ENCODE measurements around the gene TMEM269. TPM values are rescaled to one million over a fixed set of nuclear protein-coding genes. Genes with fewer than 3 reads are reported as not detected.
A peak's percentile ranks its signal among the peaks of the same experiment; 100 is the strongest.
"Not testable (repeated sequence)": the region's sequence is repeated elsewhere in the genome, so short reads cannot be mapped to it uniquely, and the experiment has no call there.

The TMEM269 gene
- polyA plus RNA-seq, 5 donors = 0.47 to 1.5 (median 1.3) TPM

GRCh38 chr1:42769811-42770210, 15.0 kb upstream of the TMEM269 start:
- DNase-seq = no peak

DNA sequence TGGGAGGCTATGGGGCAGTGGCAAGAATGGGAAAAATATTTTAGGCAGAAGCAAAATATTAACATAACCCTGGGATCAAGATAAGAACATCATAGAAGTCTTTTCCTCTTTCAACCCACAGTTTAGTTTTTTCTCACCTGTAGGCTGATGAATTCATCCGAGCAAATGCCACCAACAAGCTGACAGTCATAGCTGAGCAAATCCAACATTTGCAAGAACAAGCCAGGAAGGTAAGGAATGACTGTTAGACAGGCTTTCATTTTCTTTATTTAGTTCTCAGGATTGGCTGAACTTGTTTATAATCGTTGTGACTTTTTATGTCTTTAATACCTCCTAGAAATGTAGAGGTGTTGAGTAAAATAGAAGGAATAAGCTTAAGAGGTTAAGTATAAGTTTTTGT, 11.4 kb upstream of the TMEM269 start:
- no peak for DNase-seq

DNA sequence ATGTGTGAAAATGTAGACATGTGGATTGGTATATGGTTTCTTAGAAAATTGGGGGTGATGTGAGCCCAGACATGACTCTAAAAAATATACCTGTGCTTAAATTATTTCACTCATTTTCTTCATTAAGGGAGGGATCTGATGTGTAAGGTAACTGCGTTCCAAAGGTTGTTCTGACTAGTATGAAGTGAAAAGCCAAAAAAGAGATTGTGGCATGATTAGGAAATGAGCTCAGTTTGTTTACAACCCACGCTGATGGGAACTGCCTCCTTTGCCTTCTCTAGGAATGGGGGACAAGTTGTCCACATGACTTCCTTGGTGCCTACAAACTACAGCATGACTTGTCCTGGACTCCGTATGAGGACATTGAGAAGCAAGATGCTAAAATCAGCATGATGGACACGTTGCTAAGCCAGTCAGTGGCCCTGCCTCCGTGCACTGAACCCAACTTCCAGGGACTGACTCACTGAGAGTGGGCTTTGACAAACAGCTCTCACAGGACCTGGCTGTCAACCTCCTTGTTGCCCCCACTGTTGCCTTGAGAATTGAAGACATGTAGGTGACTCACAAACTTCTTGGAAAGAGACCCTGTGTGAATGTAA, 9.8 kb upstream of the TMEM269 start:
- no peak for DNase-seq

- no peak for DNase-seq
Measured at GRCh38 chr1:42776502-42776901, 8.3 kb upstream of the TMEM269 start.

DNA sequence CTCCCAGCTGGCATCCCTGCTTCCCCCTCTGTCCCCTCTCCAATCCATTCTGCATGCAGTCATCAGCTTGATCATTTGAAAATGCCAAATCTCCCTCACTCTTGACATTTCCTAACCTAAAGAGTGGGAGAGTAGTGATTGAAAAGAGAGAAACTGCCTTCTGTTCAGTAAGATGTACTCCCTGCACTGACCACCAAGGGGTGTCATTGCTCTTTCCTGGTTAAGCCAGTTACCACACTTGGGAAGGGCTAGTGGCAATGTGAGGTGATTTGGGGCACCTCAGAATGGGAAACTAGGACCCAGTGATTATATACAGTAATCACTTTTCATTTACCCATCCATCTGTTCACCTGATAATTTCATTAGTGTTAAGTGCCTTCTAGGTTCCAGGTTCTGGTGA, 6.9 kb upstream of the TMEM269 start:
- DNase-seq = peak in 1 of 2 donors; percentile 7

GRCh38 chr1:42779725-42780124, 5.1 kb upstream of the TMEM269 start:
- no peak for DNase-seq

GRCh38 chr1:42780176-42780575, 4.6 kb upstream of the TMEM269 start:
- DNase-seq = no peak

GRCh38 chr1:42783092-42783491, 1.7 kb upstream of the TMEM269 start:
- DNase-seq = no peak

DNA sequence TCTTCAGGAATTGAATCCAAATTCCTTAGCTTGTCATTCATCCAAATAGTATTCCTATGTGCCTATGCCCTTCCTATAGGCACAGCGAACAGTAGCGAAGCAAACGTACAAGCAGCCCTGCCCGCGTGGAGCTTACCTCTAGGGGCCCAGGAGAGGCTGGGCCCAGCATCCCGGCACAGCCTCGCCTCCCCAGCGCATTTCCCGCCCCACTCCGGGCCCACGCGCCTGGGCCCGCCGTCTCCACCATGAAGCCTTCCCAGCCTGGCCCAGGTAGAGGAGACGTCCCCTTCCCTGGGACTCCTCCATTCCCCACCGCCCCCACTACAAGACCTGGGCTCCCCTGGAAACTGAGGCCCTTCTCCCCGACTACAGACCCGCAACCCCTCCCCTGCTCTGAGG, 245 bp upstream of the TMEM269 start:
- DNase-seq = no peak

GRCh38 chr1:42786097-42786496, 1.3 kb downstream of the TMEM269 start:
- no peak for DNase-seq

DNA sequence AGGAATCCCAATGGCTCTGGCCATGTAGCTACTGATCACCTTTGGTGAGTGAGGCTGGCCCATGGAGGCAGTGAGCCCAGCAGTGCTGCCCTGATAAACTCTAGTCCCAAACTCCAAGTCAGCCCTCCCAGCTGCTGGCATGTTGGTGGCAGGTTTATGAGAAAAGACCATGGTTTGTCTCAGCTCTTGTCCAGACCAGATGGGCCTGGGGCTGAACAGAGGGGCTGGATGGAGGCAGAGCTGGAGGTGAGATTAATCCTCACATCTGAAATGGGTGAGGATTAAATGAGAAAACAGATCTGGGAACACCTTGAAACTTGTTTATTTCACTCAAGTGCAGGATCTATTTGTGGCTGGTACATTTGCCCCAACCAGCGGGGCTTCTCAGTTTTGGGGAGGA, 3.2 kb downstream of the TMEM269 start:
- no peak for DNase-seq

DNA sequence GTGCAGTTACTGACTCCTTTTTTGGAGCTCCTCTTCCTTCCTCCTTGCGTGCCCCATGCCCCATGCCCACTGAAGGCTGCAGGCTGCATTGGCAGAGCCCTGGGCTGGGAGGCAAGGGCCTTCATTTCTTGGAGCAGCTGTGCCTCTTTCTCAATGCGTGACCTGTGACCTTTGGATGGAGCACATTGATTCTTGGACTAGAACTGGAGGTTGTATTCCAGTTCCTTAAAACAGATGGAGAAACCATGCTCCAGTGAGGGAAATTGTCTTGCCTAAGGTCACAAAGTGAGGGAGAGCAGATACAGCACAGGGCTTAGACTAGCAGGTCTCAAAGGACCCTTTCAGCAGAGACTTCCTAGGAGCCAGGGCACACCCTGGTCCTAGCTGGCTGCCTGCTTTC, 9.0 kb downstream of the TMEM269 start:
- DNase-seq = no peak

GRCh38 chr1:42797414-42797813, 12.6 kb downstream of the TMEM269 start:
- no peak for DNase-seq

DNA sequence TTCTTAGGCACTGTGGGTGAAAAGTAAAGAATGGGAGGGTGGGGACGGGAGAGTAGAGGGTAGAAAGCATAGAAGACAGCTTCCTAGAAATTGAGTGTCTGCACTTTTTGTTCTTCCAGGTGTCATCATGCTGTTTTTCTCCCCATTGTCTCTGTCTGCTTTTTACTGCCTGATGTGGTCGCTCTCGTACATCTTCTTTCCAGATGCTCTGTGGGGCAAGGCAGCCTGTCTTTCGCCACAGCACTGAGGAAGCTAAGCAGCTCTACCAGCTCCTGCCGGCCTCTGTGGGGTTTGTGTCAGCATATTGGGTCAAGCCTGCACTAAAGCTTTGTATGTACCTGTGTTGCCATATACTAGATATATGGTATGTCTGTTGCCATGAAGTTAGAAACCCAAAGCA, 13.2 kb downstream of the TMEM269 start:
- no peak for DNase-seq

DNA sequence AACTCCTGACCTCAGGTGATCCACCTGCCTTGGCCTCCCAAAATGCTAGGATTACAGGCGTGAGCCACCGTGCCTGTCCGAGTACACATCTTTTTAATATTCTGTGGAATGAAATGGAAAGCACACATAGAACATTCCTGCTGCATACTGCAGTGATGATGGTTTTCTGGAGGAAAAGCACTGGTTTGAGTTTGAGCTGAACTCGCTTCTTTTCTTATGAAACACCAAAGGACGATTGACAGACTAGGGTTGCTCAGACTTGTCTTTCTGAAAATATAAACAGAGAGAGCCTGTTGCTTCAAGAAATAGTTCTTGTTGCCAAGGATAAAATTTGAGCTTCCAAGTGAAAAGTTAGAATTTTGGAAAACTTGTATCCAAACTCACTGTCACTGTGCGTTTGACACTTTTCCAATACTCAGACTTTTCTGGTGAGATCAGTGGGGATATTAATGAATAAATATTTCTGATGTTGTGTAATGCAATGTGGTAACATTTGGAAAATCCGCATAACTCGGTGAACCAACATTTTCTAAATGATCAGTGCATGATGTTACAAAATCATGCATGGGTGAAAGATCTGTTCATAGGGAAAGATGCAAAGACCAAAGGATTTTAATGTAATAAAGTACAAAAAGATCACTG, 17.2 kb downstream of the TMEM269 start:
- DNase-seq = no peak

- DNase-seq = no peak
Measured at GRCh38 chr1:42806171-42806570, 21.4 kb downstream of the TMEM269 start.

GRCh38 chr1:42806593-42806992, 21.8 kb downstream of the TMEM269 start:
- no peak for DNase-seq

- no peak for DNase-seq
Measured at GRCh38 chr1:42807056-42807668, 22.4 kb downstream of the TMEM269 start.

DNA sequence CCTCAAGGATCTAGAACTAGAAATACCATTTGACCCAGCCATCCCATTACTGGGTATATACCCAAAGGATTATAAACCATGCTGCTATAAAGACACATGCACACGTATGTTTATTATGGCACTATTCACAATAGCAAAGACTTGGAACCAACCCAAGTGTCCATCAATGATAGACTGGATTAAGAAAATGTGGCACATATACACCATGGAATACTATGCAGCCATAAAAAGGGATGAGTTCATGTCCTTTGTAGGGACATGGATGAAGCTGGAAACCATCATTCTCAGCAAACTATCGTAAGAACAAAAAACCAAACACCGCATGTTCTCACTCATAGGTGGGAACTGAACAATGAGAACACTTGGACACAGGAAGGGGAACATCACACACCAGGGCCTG, 30.0 kb downstream of the TMEM269 start:
- not testable (repeated sequence) for DNase-seq

- peak; percentile 22 to 23 for DNase-seq
Measured at GRCh38 chr1:42815941-42816584, 31.3 kb downstream of the TMEM269 start.

- peak; percentile 93 to 94 for DNase-seq
Measured at GRCh38 chr1:42816585-42817439, 32.0 kb downstream of the TMEM269 start, which contains the start of the genes ERMAP and SVBP. ERMAP (plus strand) TSS chr1:42817122; CDS start chr1:42830449, 13,327 bp downstream. SVBP (minus strand) TSS chr1:42817397; CDS start chr1:42816544, 853 bp downstream.

- no peak for DNase-seq
Measured at GRCh38 chr1:42817440-42817767, 32.6 kb downstream of the TMEM269 start.
